Skin of body (tissue), 2 donors: Measurements from ENCODE around the gene F13A1. TPM values are rescaled to one million over a fixed set of nuclear protein-coding genes. Genes with fewer than 3 reads are reported as not detected.

Source experiments
- DNase-seq: peaks from one replicate; lab custom pipeline; 2025; lab: John Stamatoyannopoulos, UW
- total RNA-seq: library from RNA; depleted of rRNA; stranded (reverse); fragments of >200 nt; gene quantifications from one replicate; pipeline ENCODE4 v1.2.3, GENCODE V29; 2014

Gene F13A1
- total RNA-seq, 1 donor from 2014 or later, result 106 TPM

GRCh38 chr6:6244624-6245023 is 75.8 kb downstream of the F13A1 start:
- no peak for DNase-seq

- no peak for DNase-seq
Measured at GRCh38 chr6:6243846-6244245, 76.6 kb downstream of the F13A1 start.

GRCh38 chr6:6239598-6240581 is 80.6 kb downstream of the F13A1 start:
- no peak for DNase-seq

- no peak for DNase-seq
Measured at GRCh38 chr6:6236730-6237469, 83.6 kb downstream of the F13A1 start.

- DNase-seq, result no peak
Measured at GRCh38 chr6:6235786-6236185, 84.7 kb downstream of the F13A1 start.

- no peak for DNase-seq
Measured at GRCh38 chr6:6234963-6235362, 85.5 kb downstream of the F13A1 start.

GRCh38 chr6:6230286-6230685 is 90.2 kb downstream of the F13A1 start:
- no peak for DNase-seq

- DNase-seq, result no peak
Measured at GRCh38 chr6:6227896-6228295, 92.6 kb downstream of the F13A1 start.

- DNase-seq, result no peak
Measured at GRCh38 chr6:6225885-6226529, 94.5 kb downstream of the F13A1 start.

GRCh38 chr6:6224933-6225486 is 95.5 kb downstream of the F13A1 start:
- DNase-seq, result no peak

- no peak for DNase-seq
Measured at GRCh38 chr6:6221787-6222535, 98.5 kb downstream of the F13A1 start.

GRCh38 chr6:6220718-6221117 is 99.7 kb downstream of the F13A1 start:
- DNase-seq, result no peak

- DNase-seq, result no peak
Measured at GRCh38 chr6:6219716-6220115, 100.7 kb downstream of the F13A1 start.

- no peak for DNase-seq
Measured at GRCh38 chr6:6218759-6219085, 101.7 kb downstream of the F13A1 start.

GRCh38 chr6:6217855-6218758 is 102.4 kb downstream of the F13A1 start:
- DNase-seq, result no peak

- no peak for DNase-seq
Measured at GRCh38 chr6:6210994-6211393, 109.5 kb downstream of the F13A1 start.

- no peak for DNase-seq
Measured at GRCh38 chr6:6202886-6203285, 117.6 kb downstream of the F13A1 start.

GRCh38 chr6:6201200-6201599 is 119.3 kb downstream of the F13A1 start:
- DNase-seq, result no peak

- no peak for DNase-seq
Measured at GRCh38 chr6:6199678-6200077, 120.8 kb downstream of the F13A1 start.

- no peak for DNase-seq
Measured at GRCh38 chr6:6196762-6197161, 123.7 kb downstream of the F13A1 start.
